BJ (cell line): ENCODE measurements around the gene APOBEC2. TPM values are rescaled to one million over a fixed set of nuclear protein-coding genes. Genes with fewer than 3 reads are reported as not detected.

Experiments
- CTCF ChIA-PET: fragments of 350-600 bp; formaldehyde crosslinking; extraction: SDS; loops from one replicate; lab custom pipeline; 2021; ENCODE audit warnings: antibody characterized with exemption, inconsistent platforms; lab: Yijun Ruan, JAX
- POLR2A ChIA-PET: fragments of 300-600 bp; sonication (Branson Sonifier 250); formaldehyde crosslinking; extraction: SDS; loops from one replicate; lab custom pipeline; 2021; ENCODE audit warnings: antibody characterized with exemption; lab: Charles Lee
- DNase-seq: peaks from one replicate; pipeline ENCODE4 v3.0.0-alpha.2; 2011; ENCODE audit warnings: low read depth
- H3K27me3 ChIP-seq: 2 replicates; pipeline ENCODE4 v1.6.0; 2011; ENCODE audit warnings: low read length; ENCODE audit not compliant: control insufficient read depth, insufficient read depth
- H3K36me3 ChIP-seq: 2 replicates; pipeline ENCODE4 v1.5.1; 2011; ENCODE audit warnings: low read length; ENCODE audit not compliant: control insufficient read depth, insufficient read depth
- H3K4me3 ChIP-seq: 2 replicates; pipeline ENCODE4 v1.5.1; 2011; ENCODE audit warnings: low read depth, mild to moderate bottlenecking, control low read depth, low read length
- CTCF ChIP-seq: IDR thresholded peaks from 2 replicates; pipeline ENCODE4 v1.5.1; 2011; ENCODE audit warnings: low read depth, mild to moderate bottlenecking, control low read depth, inconsistent platforms, low read length, moderate library complexity; ENCODE audit not compliant: insufficient read depth
- polyA plus RNA-seq: library from polyadenylated mRNA; depleted of rRNA; stranded (reverse); fragments of >200 nt; gene quantifications from 2 replicates; pipeline ENCODE4 v1.2.3, GENCODE V29; 2011

Gene APOBEC2
- polyA plus RNA-seq, 1 experiment: not detected

DNA sequence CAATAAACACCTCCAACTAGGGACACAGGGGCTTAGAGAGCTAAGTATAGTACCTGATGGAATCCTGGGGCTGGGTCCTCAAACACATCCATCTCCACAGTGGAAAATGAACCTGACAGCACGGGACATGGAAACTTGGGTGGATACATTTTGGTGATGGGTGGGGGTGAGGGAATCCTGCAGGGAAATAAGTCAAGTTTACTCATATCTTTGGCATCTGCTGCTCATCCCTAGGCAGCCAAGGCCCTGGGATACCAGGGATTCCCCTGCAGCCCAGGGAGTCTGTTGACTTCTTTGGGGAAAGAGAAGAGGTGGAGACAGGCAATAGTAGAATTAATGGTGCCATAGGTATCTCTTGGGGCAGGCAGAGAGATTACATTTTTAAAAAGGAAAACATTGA is 6.6 kb downstream of the APOBEC2 start:
- Histone ChIP-seq H3K4me3 (no peak overlapping the region), H3K36me3 (0 out of 2 replicates have a peak, but pooled peaks cover 1% of the 10 kb centered on the region), H3K27me3 (no peaks in the 10 kb centered on the region)
- DNase-seq: no peak
- POLR2A ChIA-PET: no interaction called here
- no peak for TF ChIP-seq CTCF
- CTCF ChIA-PET: interaction anchor here (1.1 to 1.6 kb wide), 6 partner anchors 11 to 165 kb away, joined by 3 to 7 read pairs (median 3); partner anchors contain the start of gene UNC5CL

GRCh38 chr6:41061196-41061726 is 8.3 kb downstream of the APOBEC2 start:
- POLR2A ChIA-PET: no interaction called here
- Histone ChIP-seq H3K36me3 (0 out of 2 replicates have a peak, but pooled peaks cover 1% of the 10 kb centered on the region), H3K27me3 (no peaks in the 10 kb centered on the region), H3K4me3 (no peak overlapping the region)
- TF ChIP-seq CTCF: no peak
- no peak for DNase-seq
- CTCF ChIA-PET: interaction anchor here (1.4 kb wide), 1 partner anchor 22 kb away, joined by 6 read pairs; the partner anchor contains the start of gene UNC5CL

- no peak for DNase-seq
- ChIA-PET POLR2A (no interaction called here), CTCF (interaction anchor here (1.8 kb wide), 1 partner anchor 22 kb away, joined by 8 read pairs; the partner anchor contains the start of gene UNC5CL)
- Histone ChIP-seq H3K27me3 (no peaks in the 10 kb centered on the region), H3K4me3 (no peak overlapping the region), H3K36me3 (peaks cover 1% of the 10 kb centered on the region; the same call in 1 of the 2 replicates)
- no peak for TF ChIP-seq CTCF
These were observed 9.1 kb downstream of the APOBEC2 start for GRCh38 chr6:41062056-41062455.

- DNase-seq: no peak
- H3K36me3 ChIP-seq: peaks cover 1% of the 10 kb centered on the region; the same call in 1 of the 2 replicates
- ChIA-PET CTCF (interaction anchor here (1.4 to 1.8 kb wide), 2 partner anchors 24 to 36 kb away, joined by 3 to 8 read pairs; partner anchors contain the start of gene UNC5CL), POLR2A (no interaction called here)
- TF ChIP-seq CTCF: no peak
- no peak overlapping the region for H3K4me3 ChIP-seq
- no peaks in the 10 kb centered on the region for H3K27me3 ChIP-seq
These were observed 10.9 kb downstream of the APOBEC2 start for GRCh38 chr6:41063884-41064285.

DNA sequence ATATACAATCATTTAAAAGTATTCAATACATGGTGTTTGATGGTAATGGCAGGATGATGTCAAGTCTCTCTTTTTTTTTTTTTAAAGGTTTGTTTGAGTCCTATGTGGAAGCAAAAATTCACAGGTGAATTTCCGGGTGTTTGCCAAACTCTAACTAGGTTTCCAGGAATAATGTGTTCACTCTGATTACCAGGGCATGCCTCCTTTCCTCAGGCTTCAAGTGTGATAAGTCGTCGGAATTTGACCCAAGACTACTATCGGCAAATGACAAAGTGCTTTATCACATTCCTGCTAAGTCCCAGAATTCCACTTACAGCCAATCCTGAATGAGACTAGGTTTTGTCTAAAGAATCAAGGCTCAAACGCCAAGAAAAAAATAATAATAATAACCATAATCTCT is 11.8 kb downstream of the APOBEC2 start:
- TF ChIP-seq CTCF: no peak
- H3K4me3 ChIP-seq: no peak overlapping the region
- ChIA-PET POLR2A (no interaction called here), CTCF (no interaction called here)
- DNase-seq: no peak
- H3K27me3 ChIP-seq: no peaks in the 10 kb centered on the region
- H3K36me3 ChIP-seq: peaks cover 1% of the 10 kb centered on the region; the same call in 1 of the 2 replicates
